Measurements from ENCODE around the gene AQR. TPM values are rescaled to one million over a fixed set of nuclear protein-coding genes. Genes with fewer than 3 reads are reported as not detected.
A peak's percentile ranks its signal among the peaks of the same experiment; 100 is the strongest.
"Not testable (repeated sequence)": the region's sequence is repeated elsewhere in the genome, so short reads cannot be mapped to it uniquely, and the experiment has no call there.

AQR gene
- total and polyA plus RNA-seq, 4 donors, result 9.2 to 41.3 (median 19.6) TPM

GRCh38 chr15:34944936-34945335 is 24.6 kb downstream of the AQR start:
- ATAC-seq (ENCODE audit: insufficient read depth, low FRiP score) (no peak), DNase-seq (no peak)
- whole genome bisulfite sequencing, 2 donors, result 97 to 99% methylated on average over 3 of the region's 3 CpGs
- no peak overlapping the region for H3K4me3 ChIP-seq
- peaks cover 0 to 11% (median 6%) of the 10 kb centered on the region in 4 donors for H3K36me3 ChIP-seq (ENCODE audit: control insufficient read depth in 4 of 4, insufficient read depth in 4 of 4, low read length in 4 of 4)
- H3K4me1 ChIP-seq (ENCODE audit: control insufficient read depth in 5 of 5, insufficient read depth in 5 of 5, low read length in 5 of 5), result peaks cover 0 to 19% (median 6%) of the 10 kb centered on the region in 5 donors
- no peak for TF ChIP-seq CTCF (IDR thresholded peaks at IDR 0.05; ENCODE audit: control extremely low read depth, extremely low read depth)
- H3K9ac ChIP-seq (ENCODE audit: insufficient read depth in 1 of 2, low read length in 2 of 2), result no peak overlapping the region
- no peak overlapping the region for H3K27ac ChIP-seq (ENCODE audit: low read depth in 1 of 2, low read length in 1 of 2)
- no peaks in the 10 kb centered on the region for H3K9me3 ChIP-seq (ENCODE audit: control insufficient read depth in 4 of 4, insufficient read depth in 3 of 4, low read length in 3 of 4)
- H3K27me3 ChIP-seq (ENCODE audit: control insufficient read depth in 3 of 3, insufficient read depth in 3 of 3, low read length in 2 of 3), result no peaks in the 10 kb centered on the region

- no peaks in the 10 kb centered on the region for H3K9me3 ChIP-seq (ENCODE audit: control insufficient read depth in 4 of 4, insufficient read depth in 3 of 4, low read length in 3 of 4)
- H3K36me3 ChIP-seq (ENCODE audit: control insufficient read depth in 4 of 4, insufficient read depth in 4 of 4, low read length in 4 of 4), result peaks cover 4 to 18% (median 12%) of the 10 kb centered on the region in 4 donors
- no peak for TF ChIP-seq CTCF (IDR thresholded peaks at IDR 0.05; ENCODE audit: control extremely low read depth, extremely low read depth)
- no peak overlapping the region for H3K27ac ChIP-seq (ENCODE audit: low read depth in 1 of 2, low read length in 1 of 2)
- no peak overlapping the region for H3K9ac ChIP-seq (ENCODE audit: insufficient read depth in 1 of 2, low read length in 2 of 2)
- ATAC-seq (ENCODE audit: insufficient read depth, low FRiP score) (no peak), DNase-seq (no peak)
- no peaks in the 10 kb centered on the region for H3K27me3 ChIP-seq (ENCODE audit: control insufficient read depth in 3 of 3, insufficient read depth in 3 of 3, low read length in 2 of 3)
- peaks cover 0 to 19% (median 6%) of the 10 kb centered on the region in 5 donors for H3K4me1 ChIP-seq (ENCODE audit: control insufficient read depth in 5 of 5, insufficient read depth in 5 of 5, low read length in 5 of 5)
- H3K4me3 ChIP-seq, result no peak overlapping the region
Observed at GRCh38 chr15:34943711-34944110, 25.8 kb downstream of the AQR start.

- not testable (repeated sequence) for H3K27me3 ChIP-seq (ENCODE audit: control insufficient read depth in 3 of 3, insufficient read depth in 3 of 3, low read length in 2 of 3); ATAC-seq (ENCODE audit: insufficient read depth, low FRiP score); DNase-seq; H3K4me3 ChIP-seq; H3K27ac ChIP-seq (ENCODE audit: low read depth in 1 of 2, low read length in 1 of 2); H3K9me3 ChIP-seq (ENCODE audit: control insufficient read depth in 4 of 4, insufficient read depth in 3 of 4, low read length in 3 of 4); H3K9ac ChIP-seq (ENCODE audit: insufficient read depth in 1 of 2, low read length in 2 of 2)
- H3K4me1 ChIP-seq (ENCODE audit: control insufficient read depth in 5 of 5, insufficient read depth in 5 of 5, low read length in 5 of 5), result peaks cover 0 to 19% (median 6%) of the 10 kb centered on the region in 5 donors
- H3K36me3 ChIP-seq (ENCODE audit: control insufficient read depth in 4 of 4, insufficient read depth in 4 of 4, low read length in 4 of 4), result peaks cover 4 to 22% (median 13%) of the 10 kb centered on the region in 4 donors
Observed at GRCh38 chr15:34943264-34943663, 26.3 kb downstream of the AQR start.

GRCh38 chr15:34942363-34942762 is 27.2 kb downstream of the AQR start:
- peak; percentile 56 to 88 (median 83) for DNase-seq
- Histone ChIP-seq H3K27me3 (ENCODE audit: control insufficient read depth in 3 of 3, insufficient read depth in 3 of 3, low read length in 2 of 3) (no peaks in the 10 kb centered on the region), H3K4me3 (no peak overlapping the region), H3K9ac (ENCODE audit: insufficient read depth in 1 of 2, low read length in 2 of 2) (peak overlapping the region in 1 of 2 donors; percentile 4), H3K27ac (ENCODE audit: low read depth in 1 of 2, low read length in 1 of 2) (no peak overlapping the region), H3K9me3 (ENCODE audit: control insufficient read depth in 4 of 4, insufficient read depth in 3 of 4, low read length in 3 of 4) (no peaks in the 10 kb centered on the region), H3K4me1 (ENCODE audit: control insufficient read depth in 5 of 5, insufficient read depth in 5 of 5, low read length in 5 of 5) (peaks cover 0 to 19% (median 6%) of the 10 kb centered on the region in 5 donors), H3K36me3 (ENCODE audit: control insufficient read depth in 4 of 4, insufficient read depth in 4 of 4, low read length in 4 of 4) (peaks cover 6 to 26% (median 13%) of the 10 kb centered on the region in 4 donors)
- WGBS, 2 donors, result 64 to 82% methylated on average over 6 of the region's 6 CpGs
- no peak for TF ChIP-seq CTCF (IDR thresholded peaks at IDR 0.05; ENCODE audit: control extremely low read depth, extremely low read depth)
- ATAC-seq (ENCODE audit: insufficient read depth, low FRiP score), result no peak
